ENCODE data around the gene PDXDC1.
A peak's percentile ranks its signal among the peaks of the same experiment; 100 is the strongest.
"Not testable (repeated sequence)": the region's sequence is repeated elsewhere in the genome, so short reads cannot be mapped to it uniquely, and the experiment has no call there.

Gene PDXDC1

GRCh38 chr16:15154650-15155562, 180.1 kb downstream of the PDXDC1 start:
- DNase-seq (ENCODE audit: low read depth, low spot score) = peak; percentile 79

- not testable (repeated sequence) for DNase-seq (ENCODE audit: low read depth, low spot score)
These were observed 182.8 kb downstream of the PDXDC1 start for GRCh38 chr16:15157644-15158043.

GRCh38 chr16:15159671-15160070, 184.8 kb downstream of the PDXDC1 start:
- not testable (repeated sequence) for DNase-seq (ENCODE audit: low read depth, low spot score)

GRCh38 chr16:15160571-15160970, 185.7 kb downstream of the PDXDC1 start:
- not testable (repeated sequence) for DNase-seq (ENCODE audit: low read depth, low spot score)

- not testable (repeated sequence) for DNase-seq (ENCODE audit: low read depth, low spot score)
These were observed 188.2 kb downstream of the PDXDC1 start for GRCh38 chr16:15163055-15163454.

- not testable (repeated sequence) for DNase-seq (ENCODE audit: low read depth, low spot score)
These were observed 191.4 kb downstream of the PDXDC1 start for GRCh38 chr16:15166177-15166576.

GRCh38 chr16:15168303-15168702, 193.5 kb downstream of the PDXDC1 start:
- DNase-seq (ENCODE audit: low read depth, low spot score) = not testable (repeated sequence)

- not testable (repeated sequence) for DNase-seq (ENCODE audit: low read depth, low spot score)
These were observed 194.3 kb downstream of the PDXDC1 start for GRCh38 chr16:15168953-15169652.

GRCh38 chr16:15179909-15180308, 205.1 kb downstream of the PDXDC1 start:
- DNase-seq (ENCODE audit: low read depth, low spot score) = not testable (repeated sequence)

GRCh38 chr16:15180946-15181345, 206.1 kb downstream of the PDXDC1 start:
- not testable (repeated sequence) for DNase-seq (ENCODE audit: low read depth, low spot score)

- DNase-seq (ENCODE audit: low read depth, low spot score) = not testable (repeated sequence)
These were observed 209.2 kb downstream of the PDXDC1 start for GRCh38 chr16:15184000-15184399.
